ENCODE measurements around the gene PTTG1.
A peak's percentile ranks its signal among the peaks of the same experiment; 100 is the strongest.

PTTG1 gene

DNA sequence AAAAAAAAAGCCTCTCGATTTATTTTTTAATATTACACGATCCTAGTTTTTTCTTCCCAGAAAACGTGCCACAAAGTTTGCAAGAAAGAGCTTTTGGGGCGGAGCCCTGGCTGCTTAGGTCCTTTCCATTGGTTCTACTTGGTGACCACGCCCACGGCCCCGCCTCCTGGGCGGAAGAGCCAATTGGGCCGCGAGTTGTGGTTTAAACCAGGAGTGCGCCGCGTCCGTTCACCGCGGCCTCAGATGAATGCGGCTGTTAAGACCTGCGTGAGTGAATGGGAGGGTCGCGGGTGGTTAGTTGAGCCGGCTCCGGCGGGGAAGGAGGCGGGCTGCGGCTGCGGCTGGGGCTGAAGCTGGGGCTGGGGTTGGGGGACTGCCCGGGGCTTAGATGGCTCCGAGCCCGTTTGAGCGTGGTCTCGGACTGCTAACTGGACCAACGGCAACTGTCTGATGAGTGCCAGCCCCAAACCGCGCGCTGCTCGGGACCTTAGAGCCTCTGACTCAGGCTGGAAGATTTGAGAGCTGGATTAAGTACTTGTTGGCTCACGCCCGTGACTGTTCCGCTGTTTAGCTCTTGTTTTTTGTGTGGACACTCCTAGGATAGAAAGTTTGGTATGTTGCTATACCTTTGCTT, at the start of gene PTTG1:
Gene PTTG1, plus strand, starts transcription at position 231 of the 634 bp plus-strand sequence. CDS start 458 bp downstream, outside the sequence.
- peak; percentile 98 for DNase-seq (ENCODE audit: low read depth)
- TF ChIP-seq, protein P1, sequence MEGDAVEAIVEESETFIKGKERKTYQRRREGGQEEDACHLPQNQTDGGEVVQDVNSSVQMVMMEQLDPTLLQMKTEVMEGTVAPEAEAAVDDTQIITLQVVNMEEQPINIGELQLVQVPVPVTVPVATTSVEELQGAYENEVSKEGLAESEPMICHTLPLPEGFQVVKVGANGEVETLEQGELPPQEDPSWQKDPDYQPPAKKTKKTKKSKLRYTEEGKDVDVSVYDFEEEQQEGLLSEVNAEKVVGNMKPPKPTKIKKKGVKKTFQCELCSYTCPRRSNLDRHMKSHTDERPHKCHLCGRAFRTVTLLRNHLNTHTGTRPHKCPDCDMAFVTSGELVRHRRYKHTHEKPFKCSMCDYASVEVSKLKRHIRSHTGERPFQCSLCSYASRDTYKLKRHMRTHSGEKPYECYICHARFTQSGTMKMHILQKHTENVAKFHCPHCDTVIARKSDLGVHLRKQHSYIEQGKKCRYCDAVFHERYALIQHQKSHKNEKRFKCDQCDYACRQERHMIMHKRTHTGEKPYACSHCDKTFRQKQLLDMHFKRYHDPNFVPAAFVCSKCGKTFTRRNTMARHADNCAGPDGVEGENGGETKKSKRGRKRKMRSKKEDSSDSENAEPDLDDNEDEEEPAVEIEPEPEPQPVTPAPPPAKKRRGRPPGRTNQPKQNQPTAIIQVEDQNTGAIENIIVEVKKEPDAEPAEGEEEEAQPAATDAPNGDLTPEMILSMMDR (conservative IDR thresholded peaks at IDR 0.05; ENCODE audit: low read depth, low read length) = no peak
- H3K4me3 ChIP-seq (ENCODE audit: low read depth, low read length) = peak within 1 kb of the TSS; percentile 69

DNA sequence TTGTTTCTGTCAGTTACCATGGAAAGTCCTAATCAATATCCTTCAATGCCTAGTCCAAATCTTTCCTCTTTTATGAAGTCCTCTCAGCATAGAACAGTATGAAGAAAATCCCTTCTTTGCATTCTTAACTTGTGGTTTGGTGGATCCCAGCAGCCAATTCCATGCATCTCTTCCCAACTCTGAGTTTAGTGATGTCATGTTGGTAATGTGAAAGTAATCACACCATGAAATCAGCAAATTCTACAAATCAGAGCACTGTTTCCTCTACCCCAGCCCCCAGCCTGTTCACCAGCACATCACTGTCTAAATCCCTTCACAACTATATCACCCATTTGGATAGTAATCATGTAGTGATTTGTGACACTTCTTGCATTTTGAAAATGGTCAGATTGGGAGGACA, 46.5 kb upstream of the PTTG1 start:
- H3K4me3 ChIP-seq (ENCODE audit: low read depth, low read length) = no peak overlapping the region
- no peak for DNase-seq (ENCODE audit: low read depth)
- TF ChIP-seq, protein P1 (conservative IDR thresholded peaks at IDR 0.05; ENCODE audit: low read depth, low read length) = no peak

DNA sequence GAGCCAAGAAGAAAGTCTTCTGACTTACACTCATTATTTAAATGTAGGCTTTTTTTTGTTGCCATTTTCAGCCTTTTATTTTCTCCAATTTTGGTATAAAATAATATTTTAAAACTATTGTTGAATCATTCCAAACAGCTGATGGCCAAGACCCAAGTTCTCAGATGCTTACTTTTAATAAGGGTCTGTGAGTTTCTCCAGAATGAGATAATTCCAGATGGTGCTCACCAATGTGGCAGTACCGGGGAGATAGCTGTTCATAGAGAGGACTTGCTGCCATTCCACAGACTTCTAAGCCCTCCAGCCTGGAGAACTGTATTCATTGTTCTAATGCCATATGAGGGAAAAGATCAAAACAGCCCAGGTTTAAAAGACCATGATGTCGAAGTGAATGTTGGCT, 46.0 kb upstream of the PTTG1 start:
- H3K4me3 ChIP-seq (ENCODE audit: low read depth, low read length) = no peak overlapping the region
- TF ChIP-seq, protein P1 (conservative IDR thresholded peaks at IDR 0.05; ENCODE audit: low read depth, low read length) = no peak
- DNase-seq (ENCODE audit: low read depth) = no peak

DNA sequence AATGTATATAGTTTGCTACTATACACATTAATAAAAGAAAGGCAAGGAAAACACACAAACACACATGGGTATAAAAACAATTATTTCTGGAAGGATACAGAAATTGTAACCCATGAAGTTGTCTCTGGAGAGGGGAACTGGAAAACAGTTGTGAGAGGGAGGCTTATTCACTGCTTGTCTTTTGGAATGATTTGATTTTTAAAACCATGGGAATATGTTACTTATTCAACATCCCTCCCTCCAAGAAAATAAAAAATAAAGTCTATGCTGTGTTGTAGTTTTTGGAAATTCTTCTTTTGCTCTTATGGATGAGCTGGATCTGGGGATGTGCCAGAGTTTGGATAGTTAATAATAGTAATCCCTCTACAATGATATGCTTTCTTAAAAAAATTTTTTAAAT, 45.2 kb upstream of the PTTG1 start:
- DNase-seq (ENCODE audit: low read depth) = no peak
- no peak overlapping the region for H3K4me3 ChIP-seq (ENCODE audit: low read depth, low read length)
- TF ChIP-seq, protein P1 (conservative IDR thresholded peaks at IDR 0.05; ENCODE audit: low read depth, low read length) = no peak

DNA sequence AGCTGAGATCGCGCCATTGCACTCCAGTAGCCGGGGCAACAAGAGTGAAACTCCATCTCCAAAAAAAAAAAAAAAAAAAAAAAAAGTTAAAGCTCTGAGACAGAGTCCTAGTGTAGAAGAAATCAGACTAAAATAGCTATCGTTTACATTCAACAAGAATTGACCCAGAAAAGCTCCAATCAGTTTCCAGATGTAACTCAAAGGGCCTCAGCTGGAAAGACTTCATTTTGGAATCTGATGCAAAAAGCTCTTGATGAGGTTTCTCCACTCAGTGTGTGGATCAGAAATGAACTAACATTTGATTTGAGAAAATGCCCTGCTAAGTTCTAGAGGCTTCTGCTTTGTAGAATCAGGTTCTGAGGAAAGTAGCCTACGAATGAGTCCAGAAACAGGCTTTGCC, 44.0 kb upstream of the PTTG1 start:
- TF ChIP-seq, protein P1 (conservative IDR thresholded peaks at IDR 0.05; ENCODE audit: low read depth, low read length) = no peak
- H3K4me3 ChIP-seq (ENCODE audit: low read depth, low read length) = no peak overlapping the region
- no peak for DNase-seq (ENCODE audit: low read depth)

DNA sequence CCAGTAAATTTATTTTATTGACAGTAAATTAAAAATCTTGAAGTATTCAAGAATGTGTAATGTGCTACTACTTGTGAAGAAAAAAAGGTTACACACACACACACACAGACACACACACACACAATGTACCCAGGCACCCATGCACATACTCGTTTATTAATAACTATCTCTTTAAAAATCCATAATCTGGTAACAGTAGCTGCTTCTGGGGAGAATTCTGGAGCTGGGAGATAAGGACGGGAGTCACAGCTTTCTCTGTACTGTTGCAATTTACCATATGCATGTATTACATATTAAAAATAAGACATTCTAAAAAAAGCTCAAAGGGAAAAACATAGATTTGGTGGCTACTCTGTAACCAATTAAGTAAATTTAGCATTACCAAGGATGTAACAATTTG, 43.3 kb upstream of the PTTG1 start:
- DNase-seq (ENCODE audit: low read depth) = no peak
- no peak overlapping the region for H3K4me3 ChIP-seq (ENCODE audit: low read depth, low read length)
- TF ChIP-seq, protein P1 (conservative IDR thresholded peaks at IDR 0.05; ENCODE audit: low read depth, low read length) = no peak

DNA sequence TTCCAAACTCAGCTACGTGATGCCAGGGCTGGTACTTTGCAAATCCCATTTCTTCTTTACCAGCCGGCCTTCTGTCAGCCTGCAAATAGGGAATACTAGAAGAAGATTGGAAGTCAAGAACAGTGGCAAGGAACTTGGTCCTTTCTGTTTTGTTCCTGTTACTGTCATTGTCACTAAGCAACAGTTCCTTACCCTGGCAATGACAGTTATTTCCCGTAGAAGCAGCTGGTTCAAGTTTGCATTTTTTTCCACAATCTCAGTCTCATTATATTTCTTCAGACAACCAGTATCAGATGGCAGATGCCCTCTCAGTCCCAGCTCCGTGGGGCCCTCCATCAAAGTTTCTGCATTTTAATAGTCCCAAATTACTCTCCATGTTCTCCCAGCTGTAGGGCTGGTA, 42.1 kb upstream of the PTTG1 start:
- H3K4me3 ChIP-seq (ENCODE audit: low read depth, low read length) = no peak overlapping the region
- no peak for DNase-seq (ENCODE audit: low read depth)
- TF ChIP-seq, protein P1 (conservative IDR thresholded peaks at IDR 0.05; ENCODE audit: low read depth, low read length) = no peak

Data from choroid plexus epithelial cell (primary cell).